ENCODE results near the gene PSMA4. TPM values are rescaled to one million over a fixed set of nuclear protein-coding genes. Genes with fewer than 3 reads are reported as not detected.

Gene PSMA4
- total and polyA plus RNA-seq, 2 experiments from 2014 or later = 93.7 to 260 TPM

DNA sequence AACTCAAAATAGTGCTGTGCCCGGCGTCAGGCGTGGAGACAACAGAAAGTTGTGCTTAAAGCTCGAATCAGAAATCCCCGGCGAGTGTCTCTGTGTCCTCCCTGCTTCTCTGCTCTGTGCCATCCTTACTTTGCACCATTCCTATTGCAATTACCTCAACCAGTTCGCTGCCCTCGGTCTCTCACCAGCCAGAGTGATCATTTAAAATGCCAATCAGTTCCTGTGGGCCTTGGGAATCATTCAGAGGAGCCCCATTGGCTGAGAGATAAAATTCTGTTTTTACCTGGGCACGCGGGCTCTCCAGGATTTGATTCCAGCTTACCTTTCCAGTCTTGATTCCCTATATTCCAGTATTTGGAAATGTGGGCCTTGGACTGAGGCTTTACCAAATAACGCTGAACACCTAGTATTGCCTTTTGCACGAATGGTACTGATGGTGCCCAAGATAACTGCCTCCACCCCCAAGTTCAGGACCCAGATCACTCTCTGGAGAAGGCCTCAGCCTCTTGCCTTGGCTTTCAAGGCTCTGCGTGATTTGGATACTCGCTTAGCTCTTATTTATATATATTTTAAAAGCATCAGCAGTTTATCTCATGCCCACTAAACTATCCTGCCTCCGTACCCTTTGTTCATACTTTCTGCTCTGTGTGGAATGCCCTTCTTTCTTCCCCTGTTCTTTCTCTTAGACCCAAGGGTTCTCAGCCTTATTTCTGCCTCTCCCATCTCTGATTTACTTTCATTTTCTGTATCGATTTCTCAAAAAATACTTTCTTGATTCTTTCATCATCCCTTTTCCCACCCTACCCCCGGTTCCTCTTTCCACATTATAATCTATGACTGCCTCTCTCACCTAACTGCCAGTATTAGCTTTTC is 863 bp downstream of the PSMA4 start:
- peak in 1 of 2 donors; percentile 11 for DNase-seq (ENCODE audit: low read depth in 1 of 2, low spot score in 1 of 2)
- H3K27me3 ChIP-seq = no peaks in the 10 kb centered on the region
- peak overlapping the region; percentile 97 for H3K4me3 ChIP-seq
- peaks cover 35% of the 10 kb centered on the region for H3K36me3 ChIP-seq
- H3K9me3 ChIP-seq (ENCODE audit: low read depth) = no peaks in the 10 kb centered on the region
- TF ChIP-seq, protein P1, sequence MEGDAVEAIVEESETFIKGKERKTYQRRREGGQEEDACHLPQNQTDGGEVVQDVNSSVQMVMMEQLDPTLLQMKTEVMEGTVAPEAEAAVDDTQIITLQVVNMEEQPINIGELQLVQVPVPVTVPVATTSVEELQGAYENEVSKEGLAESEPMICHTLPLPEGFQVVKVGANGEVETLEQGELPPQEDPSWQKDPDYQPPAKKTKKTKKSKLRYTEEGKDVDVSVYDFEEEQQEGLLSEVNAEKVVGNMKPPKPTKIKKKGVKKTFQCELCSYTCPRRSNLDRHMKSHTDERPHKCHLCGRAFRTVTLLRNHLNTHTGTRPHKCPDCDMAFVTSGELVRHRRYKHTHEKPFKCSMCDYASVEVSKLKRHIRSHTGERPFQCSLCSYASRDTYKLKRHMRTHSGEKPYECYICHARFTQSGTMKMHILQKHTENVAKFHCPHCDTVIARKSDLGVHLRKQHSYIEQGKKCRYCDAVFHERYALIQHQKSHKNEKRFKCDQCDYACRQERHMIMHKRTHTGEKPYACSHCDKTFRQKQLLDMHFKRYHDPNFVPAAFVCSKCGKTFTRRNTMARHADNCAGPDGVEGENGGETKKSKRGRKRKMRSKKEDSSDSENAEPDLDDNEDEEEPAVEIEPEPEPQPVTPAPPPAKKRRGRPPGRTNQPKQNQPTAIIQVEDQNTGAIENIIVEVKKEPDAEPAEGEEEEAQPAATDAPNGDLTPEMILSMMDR (IDR thresholded peaks at IDR 0.05; ENCODE audit: low read depth, low read length) = no peak
- peak overlapping the region; percentile 97 for H3K27ac ChIP-seq
- peaks cover 27% of the 10 kb centered on the region for H3K4me1 ChIP-seq (ENCODE audit: low read depth)

DNA sequence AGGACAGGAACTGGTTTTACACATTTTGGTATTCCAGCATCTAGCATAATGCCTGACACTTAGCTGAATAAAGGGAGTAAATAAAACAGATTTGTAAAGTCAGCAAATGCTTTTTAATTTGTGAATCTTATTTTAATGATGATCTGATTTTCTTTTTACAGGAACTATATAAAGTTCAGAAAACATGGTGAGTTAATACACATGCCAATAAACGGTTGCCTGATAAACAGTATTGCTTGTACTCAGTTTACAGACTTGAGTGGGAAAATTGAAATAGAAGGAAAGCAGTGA is 1.4 kb downstream of the PSMA4 start:
- no peak for DNase-seq (ENCODE audit: low read depth in 1 of 2, low spot score in 1 of 2)
- H3K4me1 ChIP-seq (ENCODE audit: low read depth) = peaks cover 27% of the 10 kb centered on the region
- peak overlapping the region; percentile 97 for H3K4me3 ChIP-seq

DNA sequence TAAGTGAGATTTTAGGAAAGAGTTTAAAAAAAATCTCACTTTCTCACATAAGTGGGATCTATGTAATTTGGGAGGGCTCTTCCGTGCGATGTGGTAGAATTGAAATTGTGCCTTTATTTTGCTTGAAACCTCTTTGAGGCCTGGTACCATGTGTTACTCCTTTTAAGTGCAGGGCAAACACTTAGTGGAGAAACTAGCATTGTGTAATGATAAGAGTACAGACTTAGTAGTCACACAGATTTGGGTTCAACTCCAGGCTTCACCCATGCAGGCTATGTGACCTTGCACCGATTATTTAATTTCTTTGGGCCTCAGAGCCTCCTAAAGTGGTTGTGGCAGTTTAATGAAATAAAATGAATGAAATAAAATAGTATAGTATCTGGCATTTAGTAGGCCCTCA is 2.4 kb downstream of the PSMA4 start:
- Histone ChIP-seq H3K27ac (no peak overlapping the region), H3K4me1 (ENCODE audit: low read depth) (peaks cover 18% of the 10 kb centered on the region), H3K4me3 (no peak overlapping the region), H3K36me3 (peaks cover 49% of the 10 kb centered on the region), H3K27me3 (no peaks in the 10 kb centered on the region), H3K9me3 (ENCODE audit: low read depth) (no peaks in the 10 kb centered on the region)
- TF ChIP-seq, protein P1 (IDR thresholded peaks at IDR 0.05; ENCODE audit: low read depth, low read length) = no peak
- no peak for DNase-seq (ENCODE audit: low read depth in 1 of 2, low spot score in 1 of 2)

More for the DNA sequence above, 1.4 kb downstream of the PSMA4 start:
- no peak overlapping the region for H3K27ac ChIP-seq
- no peaks in the 10 kb centered on the region for H3K9me3 ChIP-seq (ENCODE audit: low read depth)
- H3K27me3 ChIP-seq = no peaks in the 10 kb centered on the region
- TF ChIP-seq, protein P1 (IDR thresholded peaks at IDR 0.05; ENCODE audit: low read depth, low read length) = no peak
- peaks cover 41% of the 10 kb centered on the region for H3K36me3 ChIP-seq

DNA sequence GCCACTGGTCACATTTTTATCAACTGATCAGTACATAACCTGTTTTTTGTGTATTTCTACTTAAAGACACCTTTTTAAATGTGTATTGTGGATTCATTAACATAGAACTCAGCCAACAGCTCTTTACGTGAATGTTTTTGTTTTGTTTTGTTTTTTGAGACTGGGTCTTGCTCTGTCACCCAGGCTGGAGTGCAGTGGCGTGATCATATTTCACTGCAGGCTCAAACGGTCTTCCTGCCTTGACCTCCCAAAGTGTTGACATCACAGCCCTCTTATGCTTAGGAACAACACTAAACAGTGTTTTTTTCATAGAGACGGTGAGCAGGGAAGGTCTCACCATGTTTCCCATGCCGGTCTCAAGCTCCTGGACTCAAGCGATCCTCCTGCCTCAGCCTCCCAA is 9.9 kb downstream of the PSMA4 start:
- TF ChIP-seq, protein P1 (IDR thresholded peaks at IDR 0.05; ENCODE audit: low read depth, low read length) = no peak
- peaks cover 52% of the 10 kb centered on the region for H3K36me3 ChIP-seq

DNA sequence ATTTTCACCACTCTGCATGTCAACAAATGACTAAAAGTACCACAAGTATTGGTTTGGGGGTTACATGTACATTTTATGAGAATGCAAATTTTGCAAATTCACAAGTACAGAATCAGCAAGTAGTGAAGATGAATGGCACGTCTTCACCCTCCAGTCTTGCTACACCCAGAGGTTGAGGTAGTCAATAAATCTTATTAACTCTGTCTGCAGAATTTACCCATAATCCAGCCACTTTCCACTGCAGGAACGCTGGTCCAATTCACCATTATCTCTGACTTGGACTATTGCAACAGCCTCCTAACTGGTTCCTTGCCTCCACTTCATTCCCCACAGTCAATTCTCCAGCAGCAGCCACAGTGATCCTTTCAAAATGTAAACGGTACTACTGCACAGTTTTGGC is 10.6 kb downstream of the PSMA4 start:
- TF ChIP-seq, protein P1 (IDR thresholded peaks at IDR 0.05; ENCODE audit: low read depth, low read length) = no peak
- peaks cover 46% of the 10 kb centered on the region for H3K36me3 ChIP-seq
- H3K4me3 ChIP-seq = no peak overlapping the region
- no peak overlapping the region for H3K27ac ChIP-seq
- no peaks in the 10 kb centered on the region for H3K27me3 ChIP-seq
- no peaks in the 10 kb centered on the region for H3K4me1 ChIP-seq (ENCODE audit: low read depth)
- H3K9me3 ChIP-seq (ENCODE audit: low read depth) = no peaks in the 10 kb centered on the region
- DNase-seq (ENCODE audit: low read depth in 1 of 2, low spot score in 1 of 2) = no peak

More for the DNA sequence above, 9.9 kb downstream of the PSMA4 start:
- no peak overlapping the region for H3K27ac ChIP-seq
- DNase-seq (ENCODE audit: low read depth in 1 of 2, low spot score in 1 of 2) = no peak
- H3K4me1 ChIP-seq (ENCODE audit: low read depth) = no peaks in the 10 kb centered on the region
- no peak overlapping the region for H3K4me3 ChIP-seq
- no peaks in the 10 kb centered on the region for H3K27me3 ChIP-seq
- no peaks in the 10 kb centered on the region for H3K9me3 ChIP-seq (ENCODE audit: low read depth)

All from cardiac muscle cell (in vitro differentiated cells and primary cell).